ENCODE data around the gene SHROOM4.

The SHROOM4 gene

GRCh38 chrX:50813843-50814661, at the start of gene SHROOM4:
SHROOM4 (minus strand) TSS chrX:50814194; CDS start chrX:50814018, 176 bp downstream.
- no peak for DNase-seq

DNA sequence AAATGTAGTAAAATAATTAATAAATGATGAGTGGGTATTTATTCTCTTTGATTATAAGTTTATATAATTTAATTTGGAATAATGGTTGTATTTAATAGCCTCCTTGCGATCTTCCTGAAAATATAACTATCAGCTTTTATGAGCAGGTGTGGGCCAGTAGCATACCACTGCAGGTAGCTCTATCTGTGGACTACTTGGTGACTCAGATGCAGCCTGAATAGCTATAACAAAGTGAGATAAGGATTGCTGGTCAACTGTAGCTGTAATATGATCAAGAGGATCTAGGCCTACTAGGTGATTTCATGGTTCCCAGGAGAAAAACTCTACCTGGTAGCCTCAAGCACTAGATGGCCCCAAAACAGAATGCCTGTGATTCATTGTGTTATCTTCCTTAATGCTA, 49.5 kb upstream of the SHROOM4 start:
- no peak for DNase-seq

- DNase-seq: no peak
Measured at GRCh38 chrX:50860518-50860917, 46.5 kb upstream of the SHROOM4 start.

DNA sequence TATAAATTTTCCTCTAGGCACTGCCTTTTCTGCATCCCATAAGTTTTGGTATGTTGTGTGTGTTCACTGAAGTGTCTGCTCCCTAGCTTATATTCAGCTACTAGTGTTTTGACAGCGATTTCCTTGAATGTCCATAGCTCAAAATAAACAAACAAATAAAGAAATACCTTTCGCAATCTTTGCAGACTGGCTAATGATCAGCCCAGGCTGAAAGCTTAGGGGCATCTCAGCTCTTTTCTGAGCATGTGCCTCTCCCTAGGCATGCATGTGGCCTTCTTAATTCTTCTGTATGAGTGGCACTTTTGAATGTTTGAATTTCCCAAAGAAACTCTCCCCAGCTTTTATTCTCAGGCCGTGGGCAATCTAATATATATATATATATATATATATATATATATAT, 44.6 kb upstream of the SHROOM4 start:
- no peak for DNase-seq

DNA sequence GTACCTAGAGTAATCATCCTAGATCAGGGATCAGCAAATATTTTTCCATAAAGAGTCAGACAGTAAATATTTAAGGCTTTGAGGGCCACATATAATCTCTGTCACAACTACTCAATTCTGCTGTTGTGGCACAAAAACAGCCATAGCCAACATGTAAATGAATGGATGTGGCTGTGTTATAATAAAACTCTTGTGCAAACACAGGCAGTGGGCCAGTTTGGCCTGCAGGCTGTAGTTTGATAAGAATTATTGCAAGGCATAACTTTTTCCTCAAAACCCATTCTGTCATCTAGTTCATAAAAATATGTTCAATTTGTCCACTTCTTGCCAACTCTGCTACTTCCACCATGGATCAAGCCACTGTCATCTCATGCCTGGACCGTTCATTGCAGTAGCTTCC, 39.4 kb upstream of the SHROOM4 start:
- no peak for DNase-seq

GRCh38 chrX:50852524-50852923, 38.5 kb upstream of the SHROOM4 start:
- DNase-seq: no peak

- DNase-seq: no peak
Measured at GRCh38 chrX:50842221-50842620, 28.2 kb upstream of the SHROOM4 start.

GRCh38 chrX:50839730-50840129, 25.7 kb upstream of the SHROOM4 start:
- no peak for DNase-seq

DNA sequence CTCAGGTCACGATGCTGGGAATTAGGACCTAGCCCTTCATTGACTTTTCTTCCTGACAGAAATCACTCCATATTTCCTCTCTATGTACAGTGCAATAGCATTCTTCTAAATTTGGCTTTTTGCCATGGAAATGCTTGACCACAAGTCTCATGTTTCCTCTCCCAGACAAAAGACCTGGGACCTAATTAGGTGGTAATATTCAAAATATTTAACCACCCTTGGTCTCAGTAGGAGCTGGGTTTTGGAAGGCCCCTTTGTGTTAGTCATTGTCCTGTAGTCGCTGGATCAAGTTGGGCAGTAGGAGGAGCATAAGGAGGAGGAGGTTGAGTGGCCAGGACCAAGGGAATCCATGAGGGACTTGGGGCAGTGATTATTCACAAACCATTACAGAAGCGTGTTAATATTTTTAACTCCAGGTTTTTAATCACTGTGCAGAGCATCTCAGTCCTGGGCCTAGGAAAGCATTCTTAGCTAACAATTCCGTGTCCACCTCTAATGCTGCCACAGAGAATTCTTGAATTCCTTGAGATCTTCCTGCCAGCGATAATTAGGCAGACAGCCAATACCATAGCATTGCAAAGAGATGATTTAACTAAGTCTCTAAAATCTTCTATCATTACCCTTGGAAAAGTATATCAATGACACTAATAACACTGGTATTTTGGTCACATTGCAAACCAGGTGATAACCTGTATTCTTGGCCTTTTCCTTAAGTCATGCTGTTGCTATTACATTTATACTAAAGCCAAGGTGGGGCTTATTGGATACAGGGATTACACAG, 25.0 kb upstream of the SHROOM4 start:
- DNase-seq: no peak

DNA sequence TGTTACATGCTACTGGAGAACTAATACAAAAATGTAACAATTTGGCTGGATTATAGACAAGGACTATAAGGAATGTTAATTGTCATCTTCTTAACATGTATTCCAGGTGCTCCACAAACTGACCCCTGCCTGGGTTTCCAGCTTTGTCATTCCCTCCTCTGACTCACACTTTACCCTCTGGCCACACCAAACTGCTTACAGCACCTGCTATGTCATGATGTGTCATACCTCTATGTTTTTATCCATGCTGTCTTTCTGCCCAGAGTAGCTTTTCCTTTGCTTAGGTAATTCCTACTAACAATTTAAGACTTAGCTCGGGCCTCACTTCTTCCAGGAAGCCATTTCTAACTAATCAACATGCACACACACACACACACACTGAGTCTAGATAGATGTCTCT, 14.0 kb upstream of the SHROOM4 start:
- DNase-seq: no peak

DNA sequence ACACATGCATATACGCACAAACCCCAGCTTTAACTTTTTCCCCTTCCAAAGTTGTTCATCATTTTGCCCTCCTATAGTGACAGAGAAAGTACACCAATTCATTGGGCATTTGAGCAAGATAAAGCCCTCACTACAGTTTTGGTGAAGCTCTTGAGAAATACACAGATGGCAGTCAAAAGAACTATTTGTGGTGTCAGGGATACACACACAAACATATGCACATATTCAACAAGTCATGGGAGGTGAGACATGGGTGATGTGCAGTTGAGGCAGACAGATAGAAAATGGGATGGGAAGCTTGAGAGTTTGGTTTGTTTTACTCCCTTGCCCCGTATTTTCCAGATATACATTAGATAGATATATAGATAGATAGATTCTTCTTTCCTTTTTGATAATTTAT, 11.8 kb upstream of the SHROOM4 start:
- no peak for DNase-seq

- DNase-seq: no peak
Measured at GRCh38 chrX:50818986-50819385, 5.0 kb upstream of the SHROOM4 start.

DNA sequence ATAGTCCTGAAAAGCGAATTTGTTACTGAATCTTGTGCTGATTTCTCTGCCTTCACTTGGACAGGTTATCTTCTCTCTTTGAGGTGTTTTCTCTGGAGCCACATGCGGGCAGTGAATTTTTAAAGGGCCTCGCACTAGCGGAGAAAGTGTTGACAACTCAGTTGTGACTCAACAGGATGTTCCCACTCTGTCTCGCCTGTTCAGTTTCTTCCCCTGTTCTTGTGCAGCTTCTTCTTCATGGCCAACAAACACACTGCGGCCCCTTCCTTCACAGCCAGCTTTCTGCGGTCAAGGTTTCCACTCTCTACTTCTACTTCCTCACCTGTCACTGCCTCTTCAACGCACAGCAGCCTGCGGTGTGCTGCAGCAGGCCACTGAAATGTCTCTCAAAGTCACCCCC, 1.1 kb upstream of the SHROOM4 start:
- no peak for DNase-seq

GRCh38 chrX:50814701-50815100, 707 bp upstream of the SHROOM4 start:
- no peak for DNase-seq

DNA sequence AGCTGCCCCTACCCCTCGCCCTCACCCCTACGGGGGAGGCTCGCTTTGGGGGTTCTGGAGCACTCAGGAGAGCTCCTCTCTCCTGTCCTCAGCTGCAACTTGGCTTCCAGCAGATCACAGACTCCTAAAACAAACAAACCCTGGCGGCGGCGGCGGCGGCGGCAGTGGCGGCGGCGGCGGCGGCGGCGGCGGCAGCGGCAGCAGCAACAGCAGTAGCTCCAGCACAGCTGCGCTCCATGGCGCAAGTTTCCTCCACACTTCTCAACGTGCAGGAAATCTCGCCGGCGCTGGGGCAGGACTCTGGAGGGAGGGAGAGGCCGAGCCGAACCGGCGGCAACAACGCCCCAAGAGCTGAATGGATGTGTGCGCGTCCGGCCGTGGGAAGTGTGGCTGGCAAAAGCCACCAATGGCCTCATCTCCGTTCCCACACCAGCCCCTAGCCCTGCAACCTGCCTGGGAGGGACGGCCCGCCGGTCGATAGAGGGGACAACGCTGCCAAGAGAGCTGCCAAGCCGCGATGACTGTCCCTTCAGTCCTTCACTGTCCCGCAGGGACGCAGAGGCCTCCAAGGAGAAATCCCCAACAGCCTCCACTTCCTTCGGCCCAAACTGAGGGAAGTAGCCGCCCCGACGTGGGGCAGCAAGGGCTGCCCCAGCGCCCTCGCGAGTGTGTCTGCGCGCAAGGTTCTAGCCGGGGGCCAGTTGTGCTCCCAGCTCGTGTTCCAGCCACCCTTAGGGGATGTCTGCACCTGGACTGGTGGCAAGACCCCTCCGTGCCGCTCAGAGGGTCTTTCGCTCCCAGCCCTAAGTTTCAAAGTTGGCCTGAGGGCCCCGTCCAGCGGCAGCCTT, 775 bp downstream of the SHROOM4 start:
- DNase-seq: no peak

GRCh38 chrX:50805276-50805675, 8.7 kb downstream of the SHROOM4 start:
- DNase-seq: no peak

DNA sequence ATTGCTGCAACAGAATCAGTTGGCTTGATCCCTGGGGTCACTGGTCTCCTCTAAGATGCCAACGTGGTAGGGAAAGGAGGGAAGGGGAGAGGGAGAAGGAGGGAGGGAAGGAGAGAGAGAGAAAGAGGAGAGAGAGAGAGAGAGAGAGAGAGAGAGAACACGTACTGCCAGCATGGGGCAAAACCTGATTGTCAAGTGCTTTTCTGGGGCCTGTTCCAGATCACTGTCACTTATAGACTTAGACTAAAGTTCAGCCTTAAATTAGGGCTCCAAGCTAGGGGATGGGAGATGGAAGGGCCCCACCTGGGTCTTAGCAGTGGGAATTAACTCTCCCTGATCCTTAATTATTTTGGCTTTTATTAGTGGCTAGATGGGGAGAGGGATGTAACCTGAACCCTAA, 12.9 kb downstream of the SHROOM4 start:
- no peak for DNase-seq

DNA sequence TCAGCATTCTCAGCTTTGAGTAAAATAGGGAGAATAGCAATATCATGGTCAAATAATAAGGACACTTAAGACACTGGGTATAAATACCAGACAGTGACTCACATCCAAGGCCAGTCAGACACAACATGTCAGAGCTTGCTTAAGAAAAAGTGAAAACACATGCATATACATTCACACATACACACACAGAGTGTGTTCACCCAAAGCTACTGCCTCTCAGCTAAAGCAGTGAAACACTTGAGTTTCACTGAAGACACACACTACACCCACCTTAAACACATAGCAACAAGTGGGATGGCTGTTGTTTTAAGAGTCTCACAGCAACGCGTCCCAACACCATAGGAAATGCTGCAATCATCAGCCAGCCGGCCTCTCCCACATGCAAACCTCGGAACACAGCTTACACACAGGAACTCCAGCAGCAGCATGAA, 14.4 kb downstream of the SHROOM4 start:
- no peak for DNase-seq

- DNase-seq: no peak
Measured at GRCh38 chrX:50798783-50799182, 15.2 kb downstream of the SHROOM4 start.

- no peak for DNase-seq
Measured at GRCh38 chrX:50787099-50787498, 26.9 kb downstream of the SHROOM4 start.

DNA sequence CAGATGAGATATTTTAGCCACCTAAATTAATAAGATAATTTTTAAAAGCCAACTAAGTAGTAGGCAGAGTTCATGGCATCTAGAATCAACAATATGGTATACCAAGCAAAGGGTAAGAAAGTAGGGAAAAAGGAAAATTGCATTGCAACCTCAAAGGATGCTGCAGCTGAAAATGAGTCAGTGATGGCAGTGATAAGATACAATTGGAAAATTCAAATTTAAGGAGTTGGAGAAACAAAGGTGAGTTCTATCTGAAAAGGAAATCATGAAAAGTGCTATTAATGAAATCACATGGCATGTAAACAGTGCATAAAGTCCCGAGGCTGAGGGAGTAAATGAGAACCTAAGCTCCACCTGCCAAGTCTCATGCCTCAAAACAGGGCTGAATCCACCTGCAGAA, 33.9 kb downstream of the SHROOM4 start:
- DNase-seq: no peak

- no peak for DNase-seq
Measured at GRCh38 chrX:50779694-50780093, 34.3 kb downstream of the SHROOM4 start.

GRCh38 chrX:50778272-50778671, 35.7 kb downstream of the SHROOM4 start:
- no peak for DNase-seq

Measured in SHP77 treated with DMSO at 0.1 percent for 48 hours (cell line).